Measurements from ENCODE around the gene ACBD6. TPM values are rescaled to one million over a fixed set of nuclear protein-coding genes. Genes with fewer than 3 reads are reported as not detected.

ACBD6 gene
- total RNA-seq, 1 experiment from 2014 or later: 48.5 TPM

GRCh38 chr1:180498594-180498993 lies 3.8 kb downstream of the ACBD6 start:
- no peak for ATAC-seq
- peaks cover 6% of the 10 kb centered on the region; the same call in 1 of the 2 replicates for H3K4me1 ChIP-seq (ENCODE audit: control insufficient read depth, insufficient read depth, low read length)
- H3K4me3 ChIP-seq (ENCODE audit: low read depth in 2 of 2, low read length in 2 of 2): no peak overlapping the region
- DNase-seq (ENCODE audit: low read depth, low spot score): no peak
- in situ Hi-C loops (cut with HindIII; ENCODE audit: low pct_unique_long_range_greater_than_20kb, low sequenced_read_pairs): no loop called here
- TF ChIP-seq TCF7L2 (IDR thresholded peaks at IDR 0.05; ENCODE audit: low read depth, low read length) (no peak), POLR2AphosphoS5 (IDR thresholded peaks at IDR 0.05; ENCODE audit: low read depth, low read length) (no peak), REST (IDR thresholded peaks at IDR 0.05; ENCODE audit: insufficient read depth in 1 of 2, low read depth in 2 of 2, low read length in 1 of 2) (no peak), SIN3A (IDR thresholded peaks at IDR 0.05; ENCODE audit: borderline replicate concordance, insufficient read depth, low read depth, low read length) (no peak), CTCF (IDR thresholded peaks at IDR 0.05) (no peak)
- ChIA-PET CTCF (no interaction called here), POLR2A (no interaction called here)
- intact Hi-C loops (cut with micrococcal nuclease; ENCODE audit: unreplicated experiment): no loop called here
- no TSS peak for BruUV-seq (replicated peaks)
- H3K27me3 ChIP-seq (ENCODE audit: control insufficient read depth, insufficient read depth, low read length): no peaks in the 10 kb centered on the region
- no peak overlapping the region for H3K27ac ChIP-seq (ENCODE audit: low read length)
- peaks cover 15% of the 10 kb centered on the region; the same call in 1 of the 2 replicates for H3K36me3 ChIP-seq (ENCODE audit: control insufficient read depth, insufficient read depth, low read length)
- H3K9me3 ChIP-seq (ENCODE audit: control insufficient read depth, insufficient read depth, low read depth, low read length): no peaks in the 10 kb centered on the region

- in situ Hi-C loops (cut with HindIII; ENCODE audit: low pct_unique_long_range_greater_than_20kb, low sequenced_read_pairs): no loop called here
- no peak for ATAC-seq
- H3K36me3 ChIP-seq (ENCODE audit: control insufficient read depth, insufficient read depth, low read length): peaks cover 17% of the 10 kb centered on the region; the same call in 1 of the 2 replicates
- peaks cover 2% of the 10 kb centered on the region; the same call in 1 of the 2 replicates for H3K4me1 ChIP-seq (ENCODE audit: control insufficient read depth, insufficient read depth, low read length)
- intact Hi-C loops (cut with micrococcal nuclease; ENCODE audit: unreplicated experiment): no loop called here
- H3K27me3 ChIP-seq (ENCODE audit: control insufficient read depth, insufficient read depth, low read length): no peaks in the 10 kb centered on the region
- CTCF ChIA-PET: no interaction called here
- H3K9me3 ChIP-seq (ENCODE audit: control insufficient read depth, insufficient read depth, low read depth, low read length): no peaks in the 10 kb centered on the region
- POLR2A ChIA-PET: no interaction called here
- BruUV-seq (replicated peaks): no TSS peak
- H3K4me3 ChIP-seq (ENCODE audit: low read depth in 2 of 2, low read length in 2 of 2): no peak overlapping the region
- TF ChIP-seq REST (IDR thresholded peaks at IDR 0.05; ENCODE audit: insufficient read depth in 1 of 2, low read depth in 2 of 2, low read length in 1 of 2): no peak
- TF ChIP-seq TCF7L2 (IDR thresholded peaks at IDR 0.05; ENCODE audit: low read depth, low read length): no peak
- TF ChIP-seq SIN3A (IDR thresholded peaks at IDR 0.05; ENCODE audit: borderline replicate concordance, insufficient read depth, low read depth, low read length): no peak
- TF ChIP-seq CTCF (IDR thresholded peaks at IDR 0.05): no peak
- TF ChIP-seq POLR2AphosphoS5 (IDR thresholded peaks at IDR 0.05; ENCODE audit: low read depth, low read length): no peak
- DNase-seq (ENCODE audit: low read depth, low spot score): no peak
- H3K27ac ChIP-seq (ENCODE audit: low read length): no peak overlapping the region
Measured at GRCh38 chr1:180497826-180498225, 4.6 kb downstream of the ACBD6 start.

Data from Panc1 (cell line).